Glutamatergic neuron (in vitro differentiated cells): ENCODE results near the gene GLYATL3. TPM values are rescaled to one million over a fixed set of nuclear protein-coding genes. Genes with fewer than 3 reads are reported as not detected.

Experiments used
- DNase-seq: peaks from one replicate; pipeline ENCODE4 v3.0.0; 2022
- H3K27ac Mint-ChIP-seq: one replicate; pipeline ENCODE4 v1.8.0; 2020; ENCODE audit warnings: mild to moderate bottlenecking, mixed read lengths, inconsistent platforms; ENCODE audit not compliant: unreplicated experiment
- H3K27me3 Mint-ChIP-seq: one replicate; pipeline ENCODE4 v1.8.0; 2020; ENCODE audit warnings: mild to moderate bottlenecking, moderate library complexity, mixed read lengths, inconsistent platforms; ENCODE audit not compliant: unreplicated experiment
- H3K36me3 Mint-ChIP-seq: one replicate; pipeline ENCODE4 v1.8.0; 2020; ENCODE audit warnings: mild to moderate bottlenecking, mixed read lengths, inconsistent platforms; ENCODE audit not compliant: unreplicated experiment
- H3K4me1 Mint-ChIP-seq: one replicate; pipeline ENCODE4 v1.8.0; 2020; ENCODE audit warnings: mild to moderate bottlenecking, low read depth, mixed read lengths, inconsistent platforms; ENCODE audit not compliant: unreplicated experiment
- H3K4me3 Mint-ChIP-seq: one replicate; pipeline ENCODE4 v1.8.0; 2020; ENCODE audit warnings: mild to moderate bottlenecking, mixed read lengths, inconsistent platforms; ENCODE audit not compliant: unreplicated experiment
- H3K9me3 Mint-ChIP-seq: one replicate; pipeline ENCODE4 v1.8.0; 2020; ENCODE audit warnings: mild to moderate bottlenecking, moderate library complexity, mixed read lengths, inconsistent platforms; ENCODE audit not compliant: unreplicated experiment
- total RNA-seq: library from RNA; stranded (reverse); fragmentation: NEBNext Ultra II Directional; extraction: Animal tissue kit (Norgen Biotek cat#: 25700); gene quantifications from one replicate; pipeline ENCODE4 v1.2.1, GENCODE V29; 2021; ENCODE audit not compliant: unreplicated experiment
- TF ChIP-seq, protein P1 (sequence below): fragments of 200-600 bp; sonication (generic); IDR thresholded peaks from one replicate; pipeline ENCODE4 v1.5.0; 2021; ENCODE audit not compliant: partially characterized antibody, unreplicated experiment

Gene GLYATL3
- total RNA-seq, 1 donor from 2014 or later, result not detected

DNA sequence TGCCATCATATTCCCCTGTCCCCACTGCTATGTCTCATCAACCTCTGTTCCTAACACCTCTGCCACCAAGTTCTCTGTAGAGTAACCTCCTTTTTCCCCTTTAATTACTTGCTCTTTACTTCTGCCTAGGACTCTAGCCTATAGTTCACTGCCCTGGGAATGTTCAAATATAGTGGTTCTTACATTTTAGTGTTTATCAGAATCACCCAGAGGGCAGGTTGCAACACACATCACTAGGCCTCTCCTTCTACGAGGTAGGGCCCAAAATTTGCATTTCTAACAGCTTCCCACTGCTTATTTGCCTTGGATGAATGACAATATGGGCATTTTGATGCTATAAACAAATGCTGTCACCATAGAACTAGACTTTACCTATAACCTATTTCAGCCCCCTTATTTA, 27.6 kb downstream of the GLYATL3 start:
- Mint-ChIP-seq H3K4me3 (no peak overlapping the region), H3K4me1 (no peaks in the 10 kb centered on the region)
- TF ChIP-seq, protein P1, sequence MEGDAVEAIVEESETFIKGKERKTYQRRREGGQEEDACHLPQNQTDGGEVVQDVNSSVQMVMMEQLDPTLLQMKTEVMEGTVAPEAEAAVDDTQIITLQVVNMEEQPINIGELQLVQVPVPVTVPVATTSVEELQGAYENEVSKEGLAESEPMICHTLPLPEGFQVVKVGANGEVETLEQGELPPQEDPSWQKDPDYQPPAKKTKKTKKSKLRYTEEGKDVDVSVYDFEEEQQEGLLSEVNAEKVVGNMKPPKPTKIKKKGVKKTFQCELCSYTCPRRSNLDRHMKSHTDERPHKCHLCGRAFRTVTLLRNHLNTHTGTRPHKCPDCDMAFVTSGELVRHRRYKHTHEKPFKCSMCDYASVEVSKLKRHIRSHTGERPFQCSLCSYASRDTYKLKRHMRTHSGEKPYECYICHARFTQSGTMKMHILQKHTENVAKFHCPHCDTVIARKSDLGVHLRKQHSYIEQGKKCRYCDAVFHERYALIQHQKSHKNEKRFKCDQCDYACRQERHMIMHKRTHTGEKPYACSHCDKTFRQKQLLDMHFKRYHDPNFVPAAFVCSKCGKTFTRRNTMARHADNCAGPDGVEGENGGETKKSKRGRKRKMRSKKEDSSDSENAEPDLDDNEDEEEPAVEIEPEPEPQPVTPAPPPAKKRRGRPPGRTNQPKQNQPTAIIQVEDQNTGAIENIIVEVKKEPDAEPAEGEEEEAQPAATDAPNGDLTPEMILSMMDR, result no peak

DNA sequence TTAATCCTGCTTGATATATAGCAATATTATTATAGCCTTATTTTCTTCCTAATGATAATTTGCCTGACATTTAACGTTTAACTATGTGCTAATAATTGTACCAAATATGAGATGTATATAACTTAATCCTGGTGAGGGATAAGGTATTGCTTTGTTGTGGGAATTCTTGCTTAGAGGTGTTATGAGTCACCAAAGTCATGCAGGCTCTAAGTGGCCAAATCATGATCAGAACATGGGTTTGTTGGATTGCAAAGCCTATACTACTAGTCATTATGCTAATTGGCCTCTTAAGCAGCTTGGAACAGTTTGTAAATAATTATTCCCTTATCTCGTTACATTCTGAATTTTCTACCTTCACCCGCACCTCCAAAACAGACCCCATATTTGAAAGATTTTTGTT, 28.8 kb downstream of the GLYATL3 start:
- Mint-ChIP-seq H3K27ac (no peak overlapping the region), H3K27me3 (no peaks in the 10 kb centered on the region), H3K36me3 (no peaks in the 10 kb centered on the region), H3K9me3 (no peaks in the 10 kb centered on the region), H3K4me3 (no peak overlapping the region), H3K4me1 (no peaks in the 10 kb centered on the region)
- DNase-seq, result no peak
- TF ChIP-seq, protein P1, result no peak

More for the DNA sequence above, 27.6 kb downstream of the GLYATL3 start:
- Mint-ChIP-seq H3K27me3 (no peaks in the 10 kb centered on the region), H3K9me3 (no peaks in the 10 kb centered on the region), H3K27ac (no peak overlapping the region), H3K36me3 (no peaks in the 10 kb centered on the region)
- DNase-seq, result no peak

DNA sequence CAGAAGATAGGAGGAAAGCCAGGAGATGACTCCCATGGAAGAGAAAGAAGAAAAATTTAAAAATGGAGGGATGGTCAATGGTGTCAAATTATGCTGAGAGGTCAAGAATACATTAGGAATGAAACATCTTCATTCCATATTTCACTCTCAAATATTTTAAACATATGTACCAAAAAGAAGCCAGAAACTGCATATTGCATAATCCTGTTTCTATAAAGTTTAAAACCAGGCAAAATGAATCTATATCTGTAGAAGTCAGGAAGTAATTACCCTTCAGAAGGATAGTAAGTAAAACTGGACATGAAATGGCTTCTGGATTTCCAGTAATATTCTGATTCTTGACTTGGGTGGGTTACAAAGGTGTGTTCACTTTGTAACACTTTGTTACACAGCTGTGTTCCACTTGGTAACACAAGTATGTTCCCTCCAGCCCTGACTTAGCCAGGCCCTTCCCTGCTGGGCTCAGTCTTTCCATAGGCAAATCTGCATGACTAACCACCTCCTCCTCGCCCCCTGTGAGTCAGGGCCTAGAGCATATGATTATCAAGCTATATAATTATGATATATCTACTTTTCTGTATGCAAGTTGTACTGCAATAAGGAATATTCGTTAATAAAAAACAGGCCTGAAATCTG, 30.5 kb downstream of the GLYATL3 start:
- Mint-ChIP-seq H3K36me3 (no peaks in the 10 kb centered on the region), H3K27me3 (no peaks in the 10 kb centered on the region), H3K4me3 (no peak overlapping the region), H3K27ac (no peak overlapping the region), H3K9me3 (no peaks in the 10 kb centered on the region), H3K4me1 (no peaks in the 10 kb centered on the region)
- no peak for DNase-seq
- TF ChIP-seq, protein P1, result no peak

DNA sequence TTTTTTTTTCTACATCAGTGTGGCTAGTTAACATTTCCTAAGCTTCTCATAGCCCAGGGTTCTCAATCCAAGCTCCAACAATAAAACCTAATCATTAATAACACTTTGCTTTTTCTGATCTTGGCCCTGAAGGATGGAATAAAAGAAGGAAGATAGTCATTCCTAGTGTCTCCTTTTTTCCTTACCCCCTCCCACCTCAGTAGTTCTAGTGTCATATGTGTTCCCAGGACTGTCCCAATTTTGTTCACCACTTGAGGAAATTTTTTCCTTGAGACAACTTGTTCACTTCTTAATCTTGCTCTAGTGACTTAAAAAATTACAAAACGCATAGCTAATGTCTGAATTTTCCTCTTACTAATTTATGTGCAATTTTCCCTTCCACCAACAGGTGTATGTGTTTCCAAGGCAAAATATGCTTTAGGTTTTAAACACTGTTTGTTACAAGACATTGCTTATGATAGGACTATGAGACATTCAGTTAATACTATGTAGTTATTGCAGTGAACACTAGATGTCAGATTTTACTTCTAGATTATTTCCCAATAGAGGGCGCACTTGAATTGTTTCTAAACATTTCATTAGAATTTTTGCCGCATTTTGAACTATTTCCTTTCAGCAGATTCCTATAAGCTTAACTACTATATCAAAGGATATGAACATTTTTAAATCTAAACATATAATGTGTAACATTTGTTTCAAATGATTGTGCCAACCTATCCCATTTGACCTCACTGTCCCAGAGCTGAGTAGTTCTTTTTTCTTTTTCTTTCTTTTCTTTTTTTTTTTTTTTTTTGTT, 32.2 kb downstream of the GLYATL3 start:
- TF ChIP-seq, protein P1, result peak; percentile 76
- H3K9me3 Mint-ChIP-seq, result no peaks in the 10 kb centered on the region
- no peak for DNase-seq
- no peak overlapping the region for H3K4me3 Mint-ChIP-seq
- no peaks in the 10 kb centered on the region for H3K4me1 Mint-ChIP-seq
- no peaks in the 10 kb centered on the region for H3K36me3 Mint-ChIP-seq
- no peaks in the 10 kb centered on the region for H3K27me3 Mint-ChIP-seq
- H3K27ac Mint-ChIP-seq, result no peak overlapping the region

DNA sequence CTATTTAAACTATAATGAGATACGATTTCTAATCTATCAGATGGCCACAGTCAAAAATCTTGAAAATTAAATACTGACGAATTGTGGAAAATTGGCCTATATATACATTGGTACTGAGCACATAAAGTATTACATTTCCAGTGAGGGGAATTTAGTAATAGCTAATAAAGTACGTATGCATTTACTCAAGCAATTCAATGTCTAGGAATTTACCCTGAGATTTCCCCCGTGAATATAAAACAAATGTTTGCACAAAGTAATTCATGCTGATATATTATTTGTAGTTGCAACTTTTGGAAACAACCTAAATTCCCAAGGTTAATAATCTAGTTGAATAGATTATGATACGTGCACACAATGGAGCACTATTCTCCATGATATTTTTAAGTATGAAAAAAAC, 36.1 kb downstream of the GLYATL3 start:
- Mint-ChIP-seq H3K4me3 (no peak overlapping the region), H3K9me3 (no peaks in the 10 kb centered on the region), H3K36me3 (no peaks in the 10 kb centered on the region), H3K27me3 (no peaks in the 10 kb centered on the region), H3K4me1 (no peaks in the 10 kb centered on the region), H3K27ac (no peak overlapping the region)
- no peak for DNase-seq
- TF ChIP-seq, protein P1, result no peak
